Fibroblast of mammary gland (primary cell): ENCODE data around the gene TPRG1L.
A peak's percentile ranks its signal among the peaks of the same experiment; 100 is the strongest.
"Not testable (repeated sequence)": the region's sequence is repeated elsewhere in the genome, so short reads cannot be mapped to it uniquely, and the experiment has no call there.

Source experiments
- DNase-seq: peaks from one replicate; pipeline ENCODE4 v3.0.0-alpha.2; 2010; ENCODE audit warnings: low read depth
- H3K4me3 ChIP-seq: 2 replicates; pipeline ENCODE4 v1.5.1; 2011; ENCODE audit warnings: low read depth, mild to moderate bottlenecking, low read length, moderate library complexity; ENCODE audit not compliant: control insufficient read depth
- TF ChIP-seq, protein P1 (sequence below): conservative IDR thresholded peaks from 2 replicates; pipeline ENCODE4 v1.5.1; 2011; ENCODE audit warnings: low read depth, low read length, inconsistent platforms; ENCODE audit not compliant: control insufficient read depth, insufficient read depth

TPRG1L gene

DNA sequence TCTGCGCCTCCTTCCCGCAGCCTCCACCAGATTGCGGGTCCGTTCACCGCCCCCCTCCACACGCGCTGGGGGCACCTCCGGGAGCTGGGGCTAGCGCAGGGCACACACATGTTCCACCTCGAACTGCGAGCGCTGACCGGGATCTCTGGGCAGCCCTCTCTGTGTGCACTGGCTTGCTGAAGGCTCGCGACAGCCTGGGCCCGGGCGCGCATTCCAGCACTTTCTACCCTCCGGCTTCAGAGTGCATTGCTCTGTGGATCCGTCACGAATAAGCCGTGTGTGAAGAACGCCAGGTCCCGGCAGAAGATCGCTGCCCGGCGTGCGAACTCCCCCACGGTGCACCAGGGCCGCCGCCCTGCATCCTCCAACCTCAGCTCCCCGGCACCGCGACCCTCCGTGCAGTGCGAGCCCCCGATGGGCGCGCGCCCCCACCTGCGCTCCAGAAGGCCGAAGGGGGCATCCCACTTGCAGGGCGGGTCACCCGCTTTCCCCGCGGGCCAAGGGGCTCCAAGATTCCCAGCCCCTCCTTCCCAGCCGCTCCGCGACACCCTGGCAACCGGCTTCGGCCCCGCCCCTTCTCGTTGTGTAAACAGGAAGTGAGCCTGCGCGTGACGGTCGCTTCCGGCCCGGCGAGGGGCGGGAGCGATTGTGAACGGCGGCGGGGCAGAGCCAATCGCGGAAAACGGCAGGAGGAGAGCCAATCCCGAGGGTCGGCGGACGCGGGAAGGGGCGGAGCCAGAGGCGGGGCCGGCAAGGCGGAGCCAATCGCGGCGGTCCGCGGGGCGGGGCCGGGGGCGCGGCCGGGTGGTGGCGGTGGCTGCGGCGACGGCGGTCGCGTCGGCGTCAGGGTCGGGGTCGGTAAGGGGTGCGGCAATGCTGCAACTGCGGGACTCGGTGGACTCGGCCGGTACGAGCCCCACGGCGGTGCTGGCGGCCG, at the start of gene TPRG1L:
Gene TPRG1L (plus strand): TSS at position 816 of the 937 bp plus-strand sequence. CDS start 58 bp downstream, at position 874.
- DNase-seq, result peak; percentile 87
- H3K4me3 ChIP-seq, result peak within 1 kb of the TSS; percentile 83
- TF ChIP-seq, protein P1, sequence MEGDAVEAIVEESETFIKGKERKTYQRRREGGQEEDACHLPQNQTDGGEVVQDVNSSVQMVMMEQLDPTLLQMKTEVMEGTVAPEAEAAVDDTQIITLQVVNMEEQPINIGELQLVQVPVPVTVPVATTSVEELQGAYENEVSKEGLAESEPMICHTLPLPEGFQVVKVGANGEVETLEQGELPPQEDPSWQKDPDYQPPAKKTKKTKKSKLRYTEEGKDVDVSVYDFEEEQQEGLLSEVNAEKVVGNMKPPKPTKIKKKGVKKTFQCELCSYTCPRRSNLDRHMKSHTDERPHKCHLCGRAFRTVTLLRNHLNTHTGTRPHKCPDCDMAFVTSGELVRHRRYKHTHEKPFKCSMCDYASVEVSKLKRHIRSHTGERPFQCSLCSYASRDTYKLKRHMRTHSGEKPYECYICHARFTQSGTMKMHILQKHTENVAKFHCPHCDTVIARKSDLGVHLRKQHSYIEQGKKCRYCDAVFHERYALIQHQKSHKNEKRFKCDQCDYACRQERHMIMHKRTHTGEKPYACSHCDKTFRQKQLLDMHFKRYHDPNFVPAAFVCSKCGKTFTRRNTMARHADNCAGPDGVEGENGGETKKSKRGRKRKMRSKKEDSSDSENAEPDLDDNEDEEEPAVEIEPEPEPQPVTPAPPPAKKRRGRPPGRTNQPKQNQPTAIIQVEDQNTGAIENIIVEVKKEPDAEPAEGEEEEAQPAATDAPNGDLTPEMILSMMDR, result no peak

GRCh38 chr1:3575515-3575914, 49.3 kb upstream of the TPRG1L start:
- not testable (repeated sequence) for H3K4me3 ChIP-seq, DNase-seq

GRCh38 chr1:3575993-3576392, 48.8 kb upstream of the TPRG1L start:
- no peak for DNase-seq
- TF ChIP-seq, protein P1, result no peak
- H3K4me3 ChIP-seq, result no peak overlapping the region

DNA sequence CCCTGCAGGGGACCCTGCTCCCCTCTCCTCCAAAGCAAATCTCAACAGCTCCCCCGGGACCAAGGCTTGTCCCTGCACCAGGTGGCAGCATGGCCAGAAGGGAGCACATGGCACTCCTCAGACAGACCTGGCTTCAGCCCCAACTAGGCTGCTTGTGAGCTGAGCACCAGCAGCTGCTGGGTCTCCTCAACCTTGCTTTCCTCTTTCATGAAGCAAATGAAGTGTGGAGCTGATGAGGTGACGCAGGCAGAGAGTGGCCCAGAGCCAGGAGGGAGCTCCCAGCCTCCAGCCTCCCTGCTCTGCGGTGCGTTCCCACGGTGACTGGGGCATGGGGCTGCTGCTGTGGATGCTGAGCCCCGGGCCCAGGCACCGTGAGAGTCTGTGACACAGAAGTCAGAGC, 47.5 kb upstream of the TPRG1L start:
- no peak overlapping the region for H3K4me3 ChIP-seq
- TF ChIP-seq, protein P1, result no peak
- DNase-seq, result no peak

- TF ChIP-seq, protein P1, result no peak
- no peak for DNase-seq
- no peak overlapping the region for H3K4me3 ChIP-seq
Measured at GRCh38 chr1:3577711-3578432, 46.9 kb upstream of the TPRG1L start.

DNA sequence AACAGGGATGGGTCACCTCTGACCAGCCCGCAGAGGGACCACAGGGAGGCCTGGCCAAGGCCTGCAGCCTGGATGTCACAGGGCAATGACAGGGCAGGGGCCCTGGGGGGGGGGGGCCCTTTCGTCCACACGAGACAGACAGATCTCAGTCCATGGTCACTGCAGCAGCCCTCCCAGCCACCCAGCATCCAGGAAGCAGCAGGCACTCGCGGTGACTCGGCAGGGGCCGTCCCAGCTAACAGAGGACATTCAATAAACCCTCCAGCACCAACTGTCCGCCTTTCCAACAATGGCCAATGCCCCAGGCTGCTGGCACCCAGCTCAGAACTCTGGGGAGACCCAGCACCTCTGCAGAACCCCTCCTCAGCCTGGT, 46.4 kb upstream of the TPRG1L start:
- no peak overlapping the region for H3K4me3 ChIP-seq
- DNase-seq, result no peak
- TF ChIP-seq, protein P1, result no peak

- DNase-seq, result no peak
- TF ChIP-seq, protein P1, result no peak
- H3K4me3 ChIP-seq, result no peak overlapping the region
Measured at GRCh38 chr1:3578906-3579305, 45.9 kb upstream of the TPRG1L start.
